WTC11 (cell line): ENCODE measurements around the gene SPAG5. TPM values are rescaled to one million over a fixed set of nuclear protein-coding genes. Genes with fewer than 3 reads are reported as not detected.

Experiments
- ATAC-seq: fragments of 200-7000 bp; cut with Tn5 transposase; 2 replicates; pipeline ENCODE4 v1.10.0; 2021; ENCODE audit warnings: mild to moderate bottlenecking, moderate library complexity
- CTCF ChIA-PET: fragments of 300-600 bp; sonication (Branson Sonifier 250); formaldehyde crosslinking; loops from one replicate; lab custom pipeline; 2021; ENCODE audit warnings: antibody characterized with exemption; lab: Charles Lee
- POLR2A ChIA-PET: fragments of 350-600 bp; sonication (Branson Sonifier 250); formaldehyde crosslinking; loops from one replicate; lab custom pipeline; 2021; ENCODE audit warnings: antibody characterized with exemption; lab: Charles Lee
- DNase-seq: peaks from one replicate; pipeline ENCODE4 v3.0.0; 2021; ENCODE audit warnings: low spot score
- H3K27ac Mint-ChIP-seq: 2 replicates; pipeline ENCODE4 v1.8.0; 2021; ENCODE audit warnings: mixed read lengths
- H3K27me3 Mint-ChIP-seq: 2 replicates; pipeline ENCODE4 v1.8.0; 2021; ENCODE audit warnings: low read depth, mild to moderate bottlenecking, moderate library complexity, mixed read lengths
- H3K36me3 Mint-ChIP-seq: 2 replicates; pipeline ENCODE4 v1.8.0; 2021; ENCODE audit warnings: mixed read lengths
- H3K4me1 Mint-ChIP-seq: 2 replicates; pipeline ENCODE4 v1.8.0; 2022; ENCODE audit warnings: mixed read lengths
- H3K4me3 Mint-ChIP-seq: 2 replicates; pipeline ENCODE4 v1.8.0; 2021; ENCODE audit warnings: mild to moderate bottlenecking, moderate library complexity, mixed read lengths
- H3K9me3 Mint-ChIP-seq: 2 replicates; pipeline ENCODE4 v1.8.0; 2021; ENCODE audit warnings: mixed read lengths
- ARID4B ChIP-seq: sonication (generic); formaldehyde crosslinking; IDR thresholded peaks from 2 replicates; pipeline ENCODE4 v1.8.0; 2023; ENCODE audit warnings: missing genetic modification reagents, mild to moderate bottlenecking, borderline replicate concordance
- CBFB ChIP-seq: sonication (generic); formaldehyde crosslinking; IDR thresholded peaks from 2 replicates; pipeline ENCODE4 v1.8.1; 2022; ENCODE audit warnings: mild to moderate bottlenecking, low read depth, missing genetic modification reagents
- CDX4 ChIP-seq: fragments of 250-450 bp; sonication (Bioruptor Pico); IDR thresholded peaks from 2 replicates; pipeline ENCODE4 v1.9.0; 2021; ENCODE audit warnings: moderate library complexity, mild to moderate bottlenecking, inconsistent platforms, borderline replicate concordance
- ESRRA ChIP-seq: sonication (generic); formaldehyde crosslinking; IDR thresholded peaks from 2 replicates; pipeline ENCODE4 v1.8.1; 2022; ENCODE audit warnings: mild to moderate bottlenecking, missing genetic modification reagents, borderline replicate concordance
- FOXP1 ChIP-seq: sonication (generic); formaldehyde crosslinking; IDR thresholded peaks from 2 replicates; pipeline ENCODE4 v1.8.0; 2022; ENCODE audit warnings: missing genetic modification reagents, mild to moderate bottlenecking, moderate library complexity, borderline replicate concordance
- IRF1 ChIP-seq: sonication (generic); formaldehyde crosslinking; IDR thresholded peaks from 2 replicates; pipeline ENCODE4 v1.8.0; 2023; ENCODE audit warnings: missing genetic modification reagents
- MLX ChIP-seq: sonication (generic); formaldehyde crosslinking; IDR thresholded peaks from 2 replicates; pipeline ENCODE4 v1.8.1; 2023; ENCODE audit warnings: mild to moderate bottlenecking, missing genetic modification reagents, moderate library complexity
- MXD4 ChIP-seq: fragments of 250-450 bp; sonication (Bioruptor Pico); IDR thresholded peaks from 2 replicates; pipeline ENCODE4 v1.8.0; 2021; ENCODE audit warnings: mild to moderate bottlenecking, moderate library complexity, borderline replicate concordance
- PREB ChIP-seq: sonication (generic); formaldehyde crosslinking; IDR thresholded peaks from 2 replicates; pipeline ENCODE4 v1.8.1; 2022; ENCODE audit warnings: mild to moderate bottlenecking, missing genetic modification reagents, moderate library complexity, borderline replicate concordance
- TEAD1 ChIP-seq: sonication (generic); formaldehyde crosslinking; IDR thresholded peaks from 2 replicates; pipeline ENCODE4 v1.8.0; 2022; ENCODE audit warnings: mild to moderate bottlenecking, missing genetic modification reagents
- TEAD4 ChIP-seq: sonication (generic); formaldehyde crosslinking; IDR thresholded peaks from 2 replicates; pipeline ENCODE4 v1.8.0; 2022; ENCODE audit warnings: mild to moderate bottlenecking, missing genetic modification reagents
- USF1 ChIP-seq: sonication (generic); formaldehyde crosslinking; IDR thresholded peaks from 2 replicates; pipeline ENCODE4 v1.8.0; 2022; ENCODE audit warnings: mild to moderate bottlenecking, missing genetic modification reagents
- ZNF121 ChIP-seq: sonication (generic); formaldehyde crosslinking; IDR thresholded peaks from 2 replicates; pipeline ENCODE4 v1.8.0; 2023; ENCODE audit warnings: missing genetic modification reagents
- ZNF232 ChIP-seq: sonication (generic); formaldehyde crosslinking; IDR thresholded peaks from 2 replicates; pipeline ENCODE4 v1.8.0; 2022; ENCODE audit warnings: mild to moderate bottlenecking, missing genetic modification reagents
- ZNF317 ChIP-seq: sonication (generic); formaldehyde crosslinking; IDR thresholded peaks from 2 replicates; pipeline ENCODE4 v1.8.1; 2023; ENCODE audit warnings: low read depth, mild to moderate bottlenecking, moderate library complexity, missing genetic modification reagents, borderline replicate concordance
- ZNF425 ChIP-seq: fragments of 250-450 bp; sonication (Bioruptor Pico); conservative IDR thresholded peaks from 2 replicates; pipeline ENCODE4 v1.9.0; 2021; ENCODE audit warnings: mild to moderate bottlenecking
- ZNF532 ChIP-seq: fragments of 250-450 bp; sonication (Bioruptor Pico); IDR thresholded peaks from 2 replicates; pipeline ENCODE4 v1.9.0; 2021; ENCODE audit warnings: mild to moderate bottlenecking, borderline replicate concordance
- ZNF671 ChIP-seq: fragments of 250-450 bp; sonication (Bioruptor Pico); IDR thresholded peaks from 2 replicates; pipeline ENCODE4 v1.8.0; 2021; ENCODE audit warnings: mild to moderate bottlenecking
- total RNA-seq: library from RNA; stranded (reverse); gene quantifications from 3 replicates; pipeline ENCODE4 v1.2.3, GENCODE V29; 2021

SPAG5 gene
- total RNA-seq, 1 experiment from 2014 or later, result 146 TPM

GRCh38 chr17:28573040-28573380 lies 25.8 kb downstream of the SPAG5 start:
- ATAC-seq, result no peak
- H3K27ac Mint-ChIP-seq, result no peak overlapping the region
- peaks cover 3% of the 10 kb centered on the region; the same call in 1 of the 2 replicates for H3K27me3 Mint-ChIP-seq
- H3K36me3 Mint-ChIP-seq, result peaks cover 24% of the 10 kb centered on the region
- H3K4me3 Mint-ChIP-seq, result no peak overlapping the region
- ChIA-PET POLR2A (no interaction called here), CTCF (no interaction called here)
- no peak for DNase-seq
- no peaks in the 10 kb centered on the region for H3K9me3 Mint-ChIP-seq
- no peak for TF ChIP-seq CDX4 (CRISPR knock-in tag)
- no peak for TF ChIP-seq ZNF671 (CRISPR knock-in tag)
- TF ChIP-seq MXD4, result no peak
- no peak for TF ChIP-seq ZNF317 (CRISPR knock-in tag)
- peaks cover 28% of the 10 kb centered on the region for H3K4me1 Mint-ChIP-seq

- H3K9me3 Mint-ChIP-seq, result no peaks in the 10 kb centered on the region
- ChIA-PET CTCF (interaction anchor here (2.1 to 4.9 kb wide), 2 partner anchors 25 to 89 kb away, joined by 5 to 26 read pairs; partner anchors contain the start of genes SDF2 and SUPT6H), POLR2A (interaction anchor here (1.6 kb wide), 1 partner anchor 139 kb away, joined by 8 read pairs; the partner anchor contains the start of gene PROCA1)
- ATAC-seq, result no peak
- H3K27ac Mint-ChIP-seq, result no peak overlapping the region
- DNase-seq, result no peak
- peak overlapping the region; percentile 91 for H3K4me3 Mint-ChIP-seq
- peaks cover 26% of the 10 kb centered on the region for H3K4me1 Mint-ChIP-seq
- H3K27me3 Mint-ChIP-seq, result peaks cover 3% of the 10 kb centered on the region; the same call in 1 of the 2 replicates
- H3K36me3 Mint-ChIP-seq, result peaks cover 28% of the 10 kb centered on the region
- TF ChIP-seq ZNF121 (CRISPR knock-in tag) (no peak), TEAD1 (no peak), MLX (no peak), IRF1 (CRISPR knock-in tag) (no peak), ARID4B (CRISPR knock-in tag) (no peak), FOXP1 (CRISPR knock-in tag) (no peak), ZNF425 (CRISPR knock-in tag) (no peak), ZNF232 (CRISPR knock-in tag) (no peak), TEAD4 (CRISPR knock-in tag) (no peak), USF1 (CRISPR knock-in tag) (no peak), ZNF532 (CRISPR knock-in tag) (no peak), PREB (no peak), ESRRA (no peak), CBFB (CRISPR knock-in tag) (no peak)
Measured at GRCh38 chr17:28572259-28573039, 26.4 kb downstream of the SPAG5 start.
